Articular chondrocyte of knee joint (primary cell): ENCODE results near the gene ACAD8. TPM values are rescaled to one million over a fixed set of nuclear protein-coding genes. Genes with fewer than 3 reads are reported as not detected.

Experiments used
- total RNA-seq: library from RNA; depleted of rRNA; stranded (reverse); fragments of >200 nt; gene quantifications from 2 replicates; pipeline ENCODE4 v1.2.3, GENCODE V29; 2012

Gene ACAD8
- total RNA-seq: 12.8 and 16.2 TPM in 2 replicates

GRCh38 chr11:134253188-134253993 lies at the start of gene ACAD8, which contains the start of gene THYN1:
Gene ACAD8 (plus strand): TSS chr11:134253568. CDS start chr11:134253601, 33 bp downstream.
Gene THYN1 (minus strand): TSS chr11:134253352. CDS start chr11:134252882, 470 bp downstream.

GRCh38 chr11:134223836-134224709 lies 29.3 kb upstream of the ACAD8 start, which contains the start of the genes NCAPD3 and VPS26B:
Gene NCAPD3 (minus strand): TSS chr11:134223967. CDS start chr11:134223926, 41 bp downstream.
Gene VPS26B (plus strand): TSS chr11:134224671. CDS start chr11:134225123, 452 bp downstream.

GRCh38 chr11:134275534-134276395 lies 22.4 kb downstream of the ACAD8 start, which contains the start of gene GLB1L3:
Gene GLB1L3 (plus strand): TSS chr11:134276379. CDS start chr11:134276741, 362 bp downstream.

Other genes with a start within 250 kb of the ACAD8 start
- gene JAM3, start 184.5 kb upstream of the ACAD8 start, total RNA-seq: 63.5 and 72.7 TPM in 2 replicates
- gene NCAPD3, start 29.6 kb upstream of the ACAD8 start, total RNA-seq: 14.0 and 14.9 TPM in 2 replicates
- gene VPS26B, start 28.9 kb upstream of the ACAD8 start, total RNA-seq: 48.0 and 48.3 TPM in 2 replicates
- 46.1 and 46.6 TPM in 2 replicates for gene THYN1, start 216 bp upstream of the ACAD8 start, total RNA-seq
- 0.32 and 0.65 TPM in 2 replicates for gene GLB1L3, start 22.8 kb downstream of the ACAD8 start, total RNA-seq
- 0.11 and 0.91 TPM in 2 replicates for gene GLB1L2, start 78.4 kb downstream of the ACAD8 start, total RNA-seq
- not detected in 2 replicates for gene B3GAT1, start 158.7 kb downstream of the ACAD8 start, total RNA-seq